OCI-M1 (cell line): Measurements from ENCODE around the gene GSTM3.
A peak's percentile ranks its signal among the peaks of the same experiment; 100 is the strongest.
"Not testable (repeated sequence)": the region's sequence is repeated elsewhere in the genome, so short reads cannot be mapped to it uniquely, and the experiment has no call there.

Experiments used
- DNase-seq: peaks from one replicate; lab custom pipeline; 2025; lab: John Stamatoyannopoulos, UW

The GSTM3 gene

DNA sequence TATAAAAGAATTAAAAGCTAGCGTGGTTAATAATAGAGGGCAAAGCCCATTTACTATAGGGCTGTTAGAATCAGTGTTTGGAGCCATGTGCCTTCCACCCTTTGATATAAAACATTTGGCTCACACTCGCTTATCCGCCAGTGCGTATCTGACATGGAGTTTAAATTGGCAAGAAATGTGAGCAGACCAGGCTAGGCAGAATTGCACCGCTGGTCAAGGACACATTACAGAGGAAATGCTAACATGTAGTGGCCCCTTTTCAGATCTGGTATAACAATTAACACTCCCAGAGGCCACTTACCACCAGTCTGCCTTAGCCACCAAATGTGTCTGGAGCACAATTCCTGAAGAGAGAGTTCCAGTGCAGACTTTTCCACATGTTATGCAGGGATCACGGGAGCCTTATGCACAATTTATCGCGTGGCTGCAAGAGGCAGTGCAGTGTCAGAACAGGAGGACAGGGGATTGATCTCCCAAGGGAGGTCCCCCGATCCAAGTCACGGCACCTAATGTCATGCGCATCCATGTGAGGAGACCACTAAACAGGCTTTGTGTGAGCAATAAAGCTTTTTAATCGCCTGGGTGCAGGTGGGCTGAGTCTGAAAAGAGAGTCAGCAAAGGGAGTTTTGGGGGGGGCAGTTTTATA is 14.0 kb downstream of the GSTM3 start:
- no peak for DNase-seq

DNA sequence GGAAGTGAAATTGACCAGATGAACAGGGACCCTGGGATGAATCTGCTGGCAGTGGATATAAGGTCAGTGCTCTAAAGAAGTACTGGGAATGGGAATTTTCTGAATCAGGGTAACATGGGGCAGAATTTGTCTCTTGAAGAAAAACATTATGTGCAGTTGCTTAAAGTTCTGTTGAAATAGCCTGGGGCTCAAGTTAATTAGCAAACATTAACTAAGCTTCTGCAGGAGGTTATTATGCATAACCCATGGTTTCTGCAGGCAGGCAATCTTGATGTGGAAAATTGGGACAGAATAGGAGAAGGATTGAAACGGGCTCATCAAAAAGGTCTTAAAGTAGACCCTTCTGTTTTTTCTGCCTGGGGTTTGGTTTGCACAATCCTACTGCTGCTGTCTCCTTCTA is 14.8 kb downstream of the GSTM3 start:
- DNase-seq, result no peak

DNA sequence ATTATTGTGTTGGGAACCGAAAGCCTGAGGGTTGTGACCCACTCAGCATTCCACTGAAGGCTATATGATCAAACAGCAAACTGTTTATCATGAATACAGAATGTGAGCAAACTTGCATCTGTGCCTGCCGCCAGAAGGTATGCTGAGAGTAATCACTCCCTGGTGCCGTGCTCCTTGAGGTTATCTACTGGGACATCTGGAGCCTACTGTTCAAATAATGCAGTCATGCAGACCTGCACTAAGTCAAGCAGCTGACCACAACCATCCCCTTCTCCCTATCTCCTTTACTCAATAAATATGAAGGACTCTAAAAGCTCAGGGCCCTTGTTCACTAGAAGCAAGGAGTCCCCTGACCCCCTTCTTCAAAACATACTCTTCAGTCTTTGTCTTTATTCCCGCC is 15.3 kb downstream of the GSTM3 start:
- no peak for DNase-seq

DNA sequence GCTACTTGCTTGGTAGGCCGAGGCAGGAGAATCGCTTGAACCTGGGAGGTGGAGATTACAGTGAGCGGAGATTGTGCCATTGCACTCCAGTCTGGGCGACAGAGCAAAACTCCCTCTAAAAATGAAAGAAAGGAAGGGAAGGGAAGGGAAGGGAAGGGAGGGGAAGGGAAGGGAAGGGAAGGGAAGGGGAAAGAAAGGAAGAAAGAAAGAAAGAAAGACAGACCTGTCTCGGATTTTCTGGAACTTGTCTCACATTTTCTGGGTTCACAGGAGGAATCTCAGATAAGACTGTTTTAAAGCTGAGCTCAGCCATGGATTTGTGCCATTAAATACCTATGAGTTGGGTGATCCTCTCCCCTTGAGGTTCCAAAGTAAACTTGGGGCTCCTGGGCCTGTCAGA is 15.9 kb downstream of the GSTM3 start:
- DNase-seq, result no peak

DNA sequence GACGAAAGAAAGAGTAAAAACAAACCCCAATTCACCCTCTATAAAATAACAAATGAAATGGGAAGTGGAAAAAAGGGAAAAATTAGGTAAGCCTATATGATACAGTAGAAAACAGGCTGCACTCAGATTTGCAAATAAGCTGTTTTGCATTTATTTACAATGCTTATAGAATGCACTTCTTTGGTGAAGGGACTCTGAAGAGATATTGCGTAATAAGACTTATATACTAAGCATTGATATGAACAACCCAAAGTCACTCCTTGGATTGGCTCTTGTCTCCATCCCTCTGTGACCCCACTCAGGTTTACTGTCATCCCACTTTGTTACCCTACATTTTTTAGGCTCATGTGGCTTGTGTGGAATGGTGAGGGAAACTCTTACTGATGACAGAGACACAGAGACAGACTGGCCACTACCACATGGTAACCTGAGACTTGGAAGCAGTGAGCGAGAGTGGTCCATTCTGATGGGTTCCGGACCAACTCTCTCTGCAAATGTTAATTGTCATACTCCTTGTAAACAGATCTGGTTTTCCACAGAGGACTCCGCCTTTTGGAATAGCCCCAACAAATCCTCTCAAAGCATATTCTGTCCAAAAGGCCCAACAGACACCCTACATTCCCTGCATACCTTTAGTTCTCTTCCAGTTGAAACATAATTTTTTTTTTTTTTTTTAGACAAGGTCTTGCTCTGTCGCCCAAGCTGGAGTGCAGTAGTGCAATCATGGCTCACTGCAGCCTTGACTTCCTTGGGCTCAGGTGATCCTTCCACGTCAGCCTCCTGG is 17.7 kb downstream of the GSTM3 start:
- no peak for DNase-seq

GRCh38 chr1:109721971-109722370 is 18.9 kb downstream of the GSTM3 start:
- no peak for DNase-seq

GRCh38 chr1:109721042-109721441 is 19.8 kb downstream of the GSTM3 start:
- no peak for DNase-seq

DNA sequence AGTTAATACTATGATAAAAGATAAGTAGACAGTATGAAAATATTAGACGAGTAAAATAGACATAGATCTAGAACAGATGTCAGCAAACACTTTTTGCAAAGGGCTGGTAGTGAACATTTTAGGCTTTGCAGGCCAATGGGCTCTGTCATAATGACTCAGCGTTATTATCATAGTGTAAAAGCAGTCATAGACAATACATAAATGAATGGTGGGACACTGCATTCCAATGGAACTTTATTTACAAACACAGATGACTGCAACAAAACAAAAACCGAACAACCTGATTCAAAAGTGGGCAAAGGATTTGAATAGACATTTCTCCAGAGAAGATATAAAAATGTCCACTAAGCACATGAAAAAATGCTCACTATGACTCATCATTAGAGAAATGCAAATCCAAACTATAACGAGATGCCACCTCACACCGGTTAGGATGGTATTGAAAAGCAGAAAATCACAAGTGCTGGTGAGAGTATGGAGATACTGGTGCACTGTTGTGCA is 21.5 kb downstream of the GSTM3 start:
- peak; percentile 60 for DNase-seq

DNA sequence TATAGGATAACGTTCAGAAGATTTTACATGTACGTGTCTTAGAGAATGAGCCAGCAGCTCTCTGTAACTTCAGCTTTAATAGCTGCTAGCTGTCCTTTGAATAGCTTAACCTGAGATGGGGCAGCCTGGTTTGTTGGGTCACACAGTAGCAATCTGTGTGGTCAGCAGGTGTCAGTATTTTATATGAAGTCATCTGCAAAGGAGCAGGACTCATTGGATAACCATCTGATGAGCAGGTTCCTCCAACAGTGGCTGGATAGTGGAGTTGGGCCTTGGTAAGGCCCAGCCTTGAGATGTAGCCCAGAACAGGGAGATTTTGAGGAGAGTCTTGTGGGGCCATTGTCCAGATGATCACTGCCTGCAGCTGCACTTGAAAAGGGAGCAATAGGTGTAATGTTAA is 22.3 kb downstream of the GSTM3 start:
- DNase-seq, result peak; percentile 21

DNA sequence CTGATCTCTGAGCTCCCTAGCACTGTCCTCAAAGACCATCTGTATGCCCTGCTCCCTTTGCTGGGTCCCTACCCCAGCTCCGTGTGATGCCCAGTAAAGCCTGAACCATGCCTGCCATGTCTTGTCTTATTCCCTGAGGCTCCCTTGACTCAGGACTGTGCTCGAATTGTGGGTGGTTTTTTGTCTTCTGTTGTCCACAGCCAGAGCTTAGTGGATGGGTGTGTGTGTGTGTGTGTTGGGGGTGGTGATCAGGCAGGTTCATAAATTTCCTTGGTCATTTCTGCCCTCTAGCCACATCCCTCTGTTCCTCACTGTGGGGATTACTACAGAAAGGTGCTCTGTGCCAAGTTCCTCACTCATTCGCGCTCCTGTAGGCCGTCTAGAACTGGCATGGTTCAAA is 23.1 kb downstream of the GSTM3 start:
- DNase-seq, result no peak

- no peak for DNase-seq
Measured at GRCh38 chr1:109716570-109717090, 24.2 kb downstream of the GSTM3 start.

GRCh38 chr1:109716121-109716520 is 24.7 kb downstream of the GSTM3 start:
- no peak for DNase-seq

GRCh38 chr1:109714661-109715372 is 26.0 kb downstream of the GSTM3 start:
- no peak for DNase-seq

GRCh38 chr1:109713636-109714035 is 27.2 kb downstream of the GSTM3 start:
- no peak for DNase-seq

- no peak for DNase-seq
Measured at GRCh38 chr1:109712321-109712864, 28.4 kb downstream of the GSTM3 start.

DNA sequence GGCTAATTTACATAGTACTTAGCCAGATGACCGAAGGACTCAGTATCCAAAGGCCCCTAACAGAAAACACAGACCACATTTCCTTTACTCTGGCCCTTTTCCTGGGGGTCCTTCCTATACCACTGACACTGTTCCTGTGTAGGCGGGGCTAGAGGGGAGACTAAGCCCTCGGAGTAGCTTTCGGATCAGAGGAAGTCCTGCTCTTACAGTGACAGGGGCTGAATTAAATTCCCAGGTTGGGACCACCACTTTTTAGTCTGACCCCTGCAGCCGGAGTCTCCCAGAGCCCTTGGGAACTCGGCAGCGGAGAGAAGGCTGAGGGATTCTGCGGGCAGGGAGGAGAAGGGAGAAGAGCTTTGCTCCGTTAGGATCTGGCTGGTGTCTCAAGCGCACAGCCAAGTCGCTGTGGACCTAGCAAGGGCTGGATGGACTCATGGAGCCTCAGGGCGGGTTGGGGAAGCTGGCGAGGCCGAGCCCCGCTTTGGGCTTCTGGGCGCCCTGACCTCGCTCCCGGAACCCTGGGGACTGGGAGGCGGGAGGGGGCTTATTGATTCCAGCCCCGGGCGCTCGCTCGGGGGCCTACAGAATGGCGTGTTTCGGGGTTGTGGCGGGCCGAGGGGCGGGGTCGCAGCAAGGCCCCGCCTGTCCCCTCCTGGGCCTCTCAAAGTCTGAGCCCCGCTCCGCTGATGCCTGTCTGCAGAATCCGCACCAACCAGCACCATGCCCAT is 29.1 kb downstream of the GSTM3 start, which contains the start of gene GSTM5:
Gene GSTM5 (plus strand): TSS at position 659 of the 728 bp plus-strand sequence. CDS start 62 bp downstream, at position 721.
- not testable (repeated sequence) for DNase-seq

DNA sequence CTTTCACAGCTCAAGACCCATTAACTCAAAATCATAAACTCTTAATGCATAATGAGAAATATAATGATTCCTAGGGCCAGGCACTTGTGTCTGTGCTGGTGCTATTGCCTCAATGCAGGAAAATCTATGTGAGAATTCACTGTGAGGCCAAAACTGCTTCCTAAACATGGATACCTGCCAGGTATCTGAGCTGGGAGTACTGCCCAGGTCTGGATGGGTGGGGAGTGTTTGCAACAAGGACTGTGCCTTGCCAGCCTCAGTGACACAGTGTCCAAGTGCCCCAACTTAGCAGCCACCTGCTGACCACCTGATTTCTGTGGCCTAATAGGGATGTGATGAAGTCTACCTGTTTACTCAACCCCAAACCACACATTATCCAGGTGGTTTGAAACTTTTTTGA is 31.0 kb downstream of the GSTM3 start:
- not testable (repeated sequence) for DNase-seq

DNA sequence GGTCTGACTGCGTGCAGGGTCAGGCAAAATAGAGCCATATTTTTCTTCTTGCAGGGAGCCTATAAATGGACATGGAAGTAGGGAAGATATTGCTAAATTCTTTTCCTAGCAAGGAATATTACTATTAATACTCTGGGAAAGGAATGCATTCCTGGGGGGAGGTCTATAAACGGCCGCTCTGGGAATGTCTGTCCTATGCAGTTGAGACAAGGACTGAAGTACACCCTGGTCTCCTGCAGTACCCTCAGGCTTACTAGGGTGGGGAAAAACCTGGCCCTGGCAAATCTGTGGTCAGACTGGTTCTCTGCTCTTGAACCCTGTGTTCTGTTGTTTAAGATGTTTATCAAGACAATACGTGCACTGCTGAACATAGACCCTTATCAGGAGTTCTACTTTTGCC is 31.9 kb downstream of the GSTM3 start:
- not testable (repeated sequence) for DNase-seq

- DNase-seq, result no peak
Measured at GRCh38 chr1:109705411-109705810, 35.4 kb downstream of the GSTM3 start.

- DNase-seq, result no peak
Measured at GRCh38 chr1:109704173-109704572, 36.7 kb downstream of the GSTM3 start.

GRCh38 chr1:109702940-109703339 is 37.9 kb downstream of the GSTM3 start:
- DNase-seq, result peak; percentile 4
